ENCODE measurements around the gene ZBTB7C.

ZBTB7C gene

DNA sequence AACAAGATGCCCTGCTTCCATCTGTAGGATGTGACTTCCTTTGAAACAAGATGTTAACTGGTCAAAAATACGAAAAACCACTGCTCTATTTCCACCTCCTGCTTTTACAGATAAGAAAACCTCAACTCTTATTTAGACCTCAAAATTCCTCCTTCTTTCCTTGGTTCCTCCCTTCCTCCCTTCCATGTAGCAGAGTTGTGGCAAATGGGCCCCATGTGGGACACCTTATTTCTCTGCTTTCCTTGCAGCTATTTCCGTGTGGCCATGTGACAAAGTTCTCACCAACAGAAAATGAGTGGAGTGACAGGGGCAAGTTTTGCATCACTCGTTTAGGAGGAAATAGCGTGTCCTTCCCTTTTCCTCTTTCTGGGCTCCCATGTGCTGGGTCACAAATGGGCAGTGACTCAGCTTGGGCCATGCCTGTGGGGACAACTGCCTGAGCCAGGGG, 409.4 kb downstream of the ZBTB7C start:
- DNase-seq (ENCODE audit: low read depth in 3 of 3) = no peak

DNA sequence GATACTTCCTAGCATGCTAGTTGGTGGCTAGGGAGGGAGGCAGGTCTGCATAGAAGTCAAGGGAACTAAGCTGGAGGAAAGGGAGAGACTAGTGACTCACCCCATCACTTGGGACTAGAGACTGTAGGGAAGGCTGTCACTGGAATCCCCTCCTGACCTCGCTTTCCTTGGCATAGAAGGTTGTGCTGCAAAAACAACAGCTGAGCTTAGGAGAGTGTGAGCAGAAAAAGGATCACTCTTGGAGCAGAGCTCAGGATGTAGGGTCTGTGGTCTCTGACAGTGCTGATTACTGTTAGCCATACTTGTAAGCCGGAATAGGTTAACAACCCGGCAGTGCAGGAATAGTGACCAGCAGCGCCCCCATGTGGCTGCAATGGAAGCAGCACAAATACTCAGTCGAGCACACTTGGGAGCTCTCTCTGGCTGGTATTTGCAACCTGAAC, 411.8 kb downstream of the ZBTB7C start:
- DNase-seq (ENCODE audit: low read depth in 3 of 3) = no peak

DNA sequence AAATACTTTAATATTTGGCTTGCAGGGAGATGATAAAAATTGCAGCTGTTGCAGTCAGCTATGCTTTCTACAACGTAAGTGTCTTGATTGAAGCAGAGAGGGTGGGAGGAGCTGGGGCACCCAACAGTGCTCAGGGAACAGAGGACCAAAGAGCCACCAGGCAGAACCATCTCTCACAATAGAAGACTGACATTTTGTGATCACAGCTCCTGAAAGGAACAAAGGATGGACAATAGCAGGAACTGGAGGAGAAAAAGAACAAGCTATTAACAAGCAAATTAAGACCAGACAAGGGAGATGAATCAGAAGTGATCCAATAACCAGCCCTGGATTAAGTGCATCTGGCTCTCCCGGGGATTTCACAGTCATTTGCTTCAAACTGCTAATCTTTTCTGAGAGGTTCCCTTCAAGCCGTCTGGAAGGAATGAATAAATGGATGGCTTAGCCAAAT, 413.1 kb downstream of the ZBTB7C start:
- no peak for DNase-seq (ENCODE audit: low read depth in 3 of 3)

DNA sequence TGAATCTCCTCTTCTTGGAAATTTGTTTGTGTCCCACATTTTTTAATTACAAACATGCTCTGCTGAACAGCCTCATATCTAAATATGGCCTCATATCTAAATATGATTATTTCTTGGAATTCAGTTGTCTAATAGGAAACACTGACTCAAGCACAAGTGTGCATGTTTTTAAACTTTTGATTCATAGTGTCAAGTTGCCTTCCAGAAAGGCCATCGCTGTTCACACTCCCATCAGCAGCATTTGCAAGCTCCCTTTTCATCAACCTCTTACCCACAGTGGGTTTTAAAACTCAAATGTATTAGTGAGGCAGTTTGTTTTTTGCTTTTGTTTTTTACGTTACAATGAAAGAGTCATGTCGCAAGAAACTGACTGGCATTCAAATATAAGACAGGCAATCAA, 413.5 kb downstream of the ZBTB7C start:
- DNase-seq (ENCODE audit: low read depth in 3 of 3) = no peak

DNA sequence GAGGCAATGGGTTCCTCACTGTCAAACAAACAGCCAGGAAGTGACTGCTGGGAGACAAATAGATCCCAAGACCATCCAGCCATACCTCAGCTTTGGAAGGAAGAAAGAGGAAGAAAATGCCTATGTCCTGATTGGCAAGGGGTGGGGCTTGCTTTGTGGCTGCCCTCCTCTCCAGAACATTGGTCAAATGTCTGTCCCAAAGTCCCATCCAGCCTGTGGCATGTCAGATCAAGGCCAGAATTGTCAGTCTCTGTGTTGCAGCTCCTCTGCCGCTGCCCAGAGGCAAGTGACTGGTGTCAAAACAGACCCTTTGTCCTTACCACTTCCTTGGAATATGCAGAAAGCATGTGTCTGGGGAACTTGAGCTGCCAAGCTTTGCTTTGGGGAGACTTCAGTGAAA, 415.8 kb downstream of the ZBTB7C start:
- no peak for DNase-seq (ENCODE audit: low read depth in 3 of 3)

DNA sequence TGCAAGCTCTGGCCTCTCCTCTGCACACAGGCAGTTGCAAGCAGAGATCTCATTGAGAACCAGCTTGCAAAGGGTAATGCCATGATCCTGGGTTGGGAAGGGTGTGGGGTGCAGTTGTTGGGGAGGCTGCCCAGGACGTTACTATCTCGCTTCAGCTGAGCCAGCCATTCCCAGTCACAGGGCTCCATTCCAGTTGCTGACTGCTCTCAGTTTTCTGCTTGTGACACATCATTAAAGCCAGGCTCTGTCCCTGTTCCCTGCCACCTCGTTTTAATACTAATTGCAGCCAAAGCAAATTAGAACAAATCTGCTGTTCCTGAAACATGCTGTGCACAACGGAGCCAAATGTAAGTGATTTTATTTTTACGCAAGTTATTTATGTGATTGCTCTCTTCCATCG, 416.2 kb downstream of the ZBTB7C start:
- DNase-seq (ENCODE audit: low read depth in 3 of 3) = no peak

DNA sequence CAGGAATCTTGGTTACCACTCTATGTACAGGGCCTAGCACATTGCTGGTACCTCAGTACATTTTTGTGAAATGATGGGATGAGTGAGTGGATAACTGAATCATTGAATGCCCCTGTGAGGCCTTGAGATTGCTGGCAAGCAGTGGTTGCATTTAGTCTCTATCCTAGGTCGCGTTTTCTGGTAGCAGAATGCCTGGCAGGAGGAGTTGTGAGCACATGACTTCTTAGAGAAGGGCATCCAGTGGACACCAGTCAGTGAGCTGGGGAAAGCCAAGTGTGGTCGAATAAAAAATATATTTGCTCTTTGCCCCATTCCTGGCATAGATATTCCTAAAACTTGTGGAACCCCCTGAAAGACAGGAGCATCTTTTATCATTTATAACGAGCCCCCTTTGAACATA, 416.9 kb downstream of the ZBTB7C start:
- no peak for DNase-seq (ENCODE audit: low read depth in 3 of 3)

DNA sequence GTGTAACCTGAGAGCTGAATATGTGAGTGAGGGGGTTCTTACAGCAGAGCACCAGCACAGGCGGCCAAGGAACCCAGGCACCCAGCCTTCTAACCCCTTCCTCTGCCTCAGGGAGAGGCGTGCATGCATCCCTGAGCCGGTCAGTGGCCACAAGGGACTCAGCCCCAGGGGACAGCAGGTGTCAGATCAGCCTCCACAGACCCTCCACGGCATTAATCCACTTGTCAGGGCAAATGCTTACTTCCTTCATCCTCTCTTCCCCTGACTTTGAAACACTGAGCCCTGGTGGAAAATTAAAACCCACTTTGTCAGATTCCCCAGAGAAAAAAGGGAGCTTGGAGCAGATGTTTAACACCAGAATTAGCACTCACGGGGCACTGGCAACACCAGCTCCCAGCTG, 418.2 kb downstream of the ZBTB7C start:
- no peak for DNase-seq (ENCODE audit: low read depth in 3 of 3)

DNA sequence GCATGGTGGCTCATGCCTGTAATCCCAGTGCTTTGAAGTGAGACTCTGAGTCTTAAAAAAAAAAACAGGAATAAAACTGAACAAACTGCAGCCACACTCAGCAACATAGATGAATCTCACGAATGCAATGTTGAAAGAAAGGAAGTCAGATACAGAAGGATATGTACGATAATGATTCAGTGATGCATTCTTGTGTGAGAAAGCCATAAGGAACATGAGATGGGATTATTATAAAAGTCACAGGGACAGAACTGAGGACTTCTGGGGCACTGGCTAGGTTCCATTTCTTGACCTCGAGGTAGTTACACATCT, 421.8 kb downstream of the ZBTB7C start:
- no peak for DNase-seq (ENCODE audit: low read depth in 3 of 3)

DNA sequence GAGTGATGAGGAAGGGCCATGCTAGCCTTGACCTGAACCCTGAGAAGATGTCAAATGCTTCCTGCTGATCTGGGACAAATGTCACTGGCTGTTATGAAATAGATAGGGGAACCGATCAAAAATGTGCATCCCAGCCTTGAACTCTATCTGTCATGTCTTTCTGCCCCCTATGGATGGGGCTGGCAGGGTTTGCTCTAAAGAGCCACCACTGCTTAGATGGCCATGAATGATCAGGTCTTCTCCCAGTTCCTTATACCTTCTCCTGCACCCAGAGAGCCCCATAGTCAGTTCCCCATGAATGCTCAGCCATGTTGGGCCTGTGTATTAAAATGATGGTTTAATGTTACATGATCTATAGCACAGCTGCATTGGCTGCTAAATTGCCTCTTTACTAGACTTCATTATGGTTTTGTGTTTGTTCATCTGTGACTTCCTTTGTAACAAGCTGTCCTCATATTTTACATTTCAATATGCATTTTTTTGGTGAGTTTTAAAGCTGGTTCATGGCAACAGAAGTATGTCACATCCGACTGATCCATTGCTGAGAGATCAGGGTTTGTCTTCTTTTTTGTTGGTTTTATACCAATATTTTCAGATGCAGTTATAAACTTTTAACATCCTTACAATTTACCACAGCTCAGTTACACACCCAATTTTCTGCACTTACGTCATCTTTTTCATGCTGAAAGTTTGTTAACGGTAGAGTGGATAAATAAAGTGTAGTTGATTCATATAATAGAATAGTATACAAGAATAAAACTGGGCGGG, 422.4 kb downstream of the ZBTB7C start:
- DNase-seq (ENCODE audit: low read depth in 3 of 3) = no peak

DNA sequence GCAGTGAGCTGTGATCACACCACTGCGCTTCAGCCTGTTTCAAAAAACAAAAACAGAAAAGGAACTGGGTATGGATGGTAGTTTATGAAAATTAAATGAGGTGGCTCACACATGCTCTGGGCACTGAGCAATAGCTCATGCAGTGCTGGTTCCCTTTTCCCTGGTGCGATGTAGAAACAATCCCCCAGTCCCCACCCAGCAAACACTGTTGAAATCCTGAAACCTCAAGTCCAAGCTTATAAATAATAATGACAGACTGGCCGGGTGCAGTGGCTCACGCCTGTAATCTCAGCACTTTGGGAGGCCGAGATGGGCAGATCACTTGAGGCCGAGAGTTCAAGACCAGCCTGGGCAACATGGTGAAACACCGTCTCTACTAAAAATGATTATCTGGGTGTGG, 423.3 kb downstream of the ZBTB7C start:
- no peak for DNase-seq (ENCODE audit: low read depth in 3 of 3)

DNA sequence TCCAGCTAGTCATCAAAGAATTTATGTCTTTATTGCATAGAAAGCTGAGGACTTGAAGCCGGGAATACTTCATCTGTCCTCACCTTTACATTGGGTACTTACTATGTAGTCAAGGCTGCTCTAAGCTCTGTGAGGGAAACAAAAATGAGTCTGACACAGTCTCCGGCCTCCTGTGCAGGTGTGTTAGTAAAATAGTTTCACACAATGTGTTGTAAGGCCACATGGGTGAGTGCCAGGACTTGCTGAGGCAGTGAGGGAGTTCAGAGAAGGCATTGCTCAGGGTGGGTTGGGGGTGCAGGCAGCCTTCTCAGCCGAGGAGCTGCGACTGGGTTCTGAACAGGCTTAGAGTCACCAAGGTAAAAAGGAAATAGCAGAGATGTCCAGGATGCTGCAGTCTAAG, 424.2 kb downstream of the ZBTB7C start:
- DNase-seq (ENCODE audit: low read depth in 3 of 3) = no peak

DNA sequence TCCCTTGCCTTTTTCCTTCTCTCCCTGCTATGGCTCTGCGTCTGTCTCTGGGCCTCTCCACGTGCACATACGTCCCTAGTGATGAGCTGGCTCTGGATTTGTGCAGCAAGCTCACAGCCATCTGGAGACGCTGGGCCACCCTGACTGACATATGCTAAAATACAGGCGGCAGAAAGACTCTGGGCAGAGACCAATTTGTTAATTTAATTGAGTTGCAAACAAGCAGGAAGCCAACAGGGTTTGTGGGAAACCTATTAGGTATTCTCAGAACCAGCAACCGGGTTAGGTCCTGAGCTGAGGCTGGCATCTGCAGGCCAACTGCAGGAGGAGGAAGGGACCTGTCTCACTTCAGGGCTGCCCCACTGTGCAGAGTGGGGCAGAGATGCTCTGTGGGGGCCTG, 425.2 kb downstream of the ZBTB7C start:
- no peak for DNase-seq (ENCODE audit: low read depth in 3 of 3)

DNA sequence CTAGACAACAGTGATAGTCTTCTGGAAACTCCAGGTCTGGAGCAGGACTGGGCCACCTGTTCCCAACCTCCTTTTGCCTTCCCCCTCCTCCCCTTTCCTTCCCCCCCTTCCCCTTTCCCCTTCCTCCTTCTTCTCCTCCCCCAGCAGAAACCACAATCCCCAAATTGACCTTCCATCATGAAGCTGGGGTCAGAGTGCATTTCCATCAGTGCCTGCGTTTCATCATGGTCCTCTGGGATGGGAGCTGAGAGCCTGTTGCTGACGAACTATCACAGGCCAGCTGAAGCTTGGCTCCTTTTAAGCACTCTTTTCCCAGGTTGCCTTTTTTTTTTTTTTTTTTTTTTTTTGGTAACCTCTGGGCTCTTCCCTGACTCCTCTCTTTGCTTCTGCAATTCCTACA, 426.1 kb downstream of the ZBTB7C start:
- no peak for DNase-seq (ENCODE audit: low read depth in 3 of 3)

DNA sequence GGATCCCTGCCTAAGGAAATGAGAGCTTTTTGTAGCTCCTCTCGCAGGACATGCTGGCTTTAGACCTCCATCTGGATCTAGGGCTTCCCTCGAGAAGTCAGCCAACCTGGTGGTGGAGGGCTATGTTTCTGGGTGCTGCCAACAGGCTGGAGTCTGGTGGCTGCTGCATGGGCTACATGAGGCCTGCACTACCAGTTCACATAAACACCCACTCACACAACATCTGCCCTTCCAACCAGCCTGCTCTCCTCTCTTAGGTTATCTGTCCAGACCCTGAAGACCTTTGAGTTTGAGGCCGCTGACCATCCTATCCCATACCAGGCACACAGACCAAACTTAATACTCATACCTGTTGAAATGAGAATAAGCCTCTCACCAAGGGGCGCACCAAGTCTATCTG, 427.4 kb downstream of the ZBTB7C start:
- DNase-seq (ENCODE audit: low read depth in 3 of 3) = no peak

DNA sequence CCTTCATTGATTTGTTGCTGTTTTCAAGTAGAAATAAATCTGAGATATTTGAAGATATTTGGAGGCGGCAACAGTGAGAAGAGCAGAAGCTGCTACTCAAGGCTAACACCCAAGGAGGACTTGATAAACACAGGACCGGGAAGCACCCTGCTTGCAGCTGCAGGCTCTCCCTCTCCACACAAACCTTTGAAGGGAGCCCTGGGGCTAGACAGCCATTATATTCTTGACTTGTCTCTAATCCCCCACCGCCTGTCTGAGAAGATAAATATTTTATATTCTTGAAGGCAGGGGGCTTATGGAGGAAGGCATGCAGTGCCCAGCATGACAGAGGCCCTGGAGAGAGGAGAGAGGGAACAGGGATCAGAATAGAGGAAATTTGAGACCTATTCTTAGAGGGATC, 427.9 kb downstream of the ZBTB7C start:
- no peak for DNase-seq (ENCODE audit: low read depth in 3 of 3)

DNA sequence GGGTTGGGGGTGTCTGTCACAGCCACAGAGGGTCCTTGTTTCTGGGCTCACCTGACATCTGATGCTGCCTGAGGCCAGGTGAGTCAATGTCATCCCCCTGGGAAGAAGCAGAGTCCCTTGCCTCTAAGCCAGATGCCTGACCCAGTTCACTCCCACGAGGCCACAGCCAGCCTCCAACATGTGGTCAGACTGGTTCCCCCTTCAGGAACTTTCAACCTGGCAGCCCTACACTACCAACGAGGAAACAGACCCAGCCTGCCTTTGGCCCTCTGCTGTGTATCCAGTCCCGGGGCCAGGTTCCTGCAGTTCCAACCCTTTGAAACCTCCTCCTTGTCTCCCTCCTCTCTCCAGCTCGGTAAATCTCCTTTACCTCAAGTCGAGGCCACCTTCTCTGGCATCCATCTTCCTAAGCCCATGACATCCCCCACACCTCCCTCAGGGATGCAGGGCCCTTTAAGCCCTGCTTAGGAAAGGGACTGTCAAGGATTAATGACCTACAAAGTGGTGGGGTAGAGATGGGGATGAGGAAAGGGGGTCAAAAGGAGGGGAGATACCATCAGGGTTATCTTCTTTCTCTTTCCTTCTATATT, 429.5 kb downstream of the ZBTB7C start:
- DNase-seq (ENCODE audit: low read depth in 3 of 3) = no peak

DNA sequence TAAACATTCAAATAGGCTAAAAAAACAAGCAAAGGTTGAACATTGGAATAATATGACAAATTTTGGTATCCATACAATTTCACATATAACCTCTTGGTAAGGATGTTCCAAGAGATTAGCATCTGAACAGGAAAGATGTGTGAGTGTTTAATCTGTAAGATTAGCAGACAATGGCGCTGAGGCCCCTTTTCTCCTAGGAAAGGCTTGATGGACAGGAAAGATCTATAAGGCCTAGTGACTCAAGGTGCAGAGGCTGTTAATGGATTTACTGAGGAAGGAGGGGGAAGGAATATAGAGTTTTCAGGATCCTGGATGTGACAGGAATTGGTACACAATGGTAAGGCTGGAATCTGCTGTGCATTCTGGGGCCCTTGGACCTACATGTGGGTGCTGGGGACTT, 430.6 kb downstream of the ZBTB7C start:
- DNase-seq (ENCODE audit: low read depth in 3 of 3) = no peak

DNA sequence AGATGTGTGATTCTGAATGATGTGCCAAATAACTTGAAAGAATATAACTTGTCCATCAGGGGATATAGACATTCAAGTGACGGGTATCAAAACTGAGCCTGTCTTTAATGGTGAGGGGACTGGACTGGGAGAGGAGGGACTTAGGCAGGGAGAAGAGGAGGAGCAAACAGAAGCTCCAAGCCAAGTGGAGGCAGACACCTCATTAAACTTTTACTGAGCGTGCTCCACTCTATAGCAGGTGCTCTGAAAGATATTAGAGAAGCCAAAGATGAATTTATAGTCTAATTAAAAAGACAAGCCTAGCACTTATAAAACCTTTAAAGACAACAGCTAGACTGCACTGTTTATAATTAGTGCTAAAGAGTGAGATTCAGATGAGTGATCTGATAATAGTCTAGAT, 431.0 kb downstream of the ZBTB7C start:
- DNase-seq (ENCODE audit: low read depth in 3 of 3) = no peak

Measured in stimulated activated CD4-positive, alpha-beta T cell treated with anti-CD3 and anti-CD28 coated beads, TNF-alpha, amount 100 ng/mL, for 4 hours (primary cell).